Measurements from ENCODE around the gene RAD23B.
A peak's percentile ranks its signal among the peaks of the same experiment; 100 is the strongest.

RAD23B gene

DNA sequence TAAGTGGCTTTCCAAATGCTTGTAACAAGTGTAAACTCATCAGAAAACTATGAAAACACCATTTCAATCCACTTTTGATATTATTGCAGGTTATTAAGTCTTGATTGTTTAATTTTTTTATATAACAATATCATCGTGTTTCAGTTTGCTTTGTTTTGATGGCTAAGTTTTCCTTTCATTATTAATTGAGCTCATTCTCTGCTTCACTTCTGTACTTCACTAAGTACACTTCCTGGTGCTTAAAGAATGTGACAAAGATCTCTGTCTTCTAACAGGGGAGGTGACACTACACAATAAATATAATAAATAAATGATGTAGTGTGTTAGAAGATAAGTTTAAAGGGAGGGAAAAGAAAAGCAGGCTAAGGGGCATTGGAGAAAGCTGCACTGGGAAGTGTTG is 13.0 kb upstream of the RAD23B start:
- no peak for ATAC-seq

DNA sequence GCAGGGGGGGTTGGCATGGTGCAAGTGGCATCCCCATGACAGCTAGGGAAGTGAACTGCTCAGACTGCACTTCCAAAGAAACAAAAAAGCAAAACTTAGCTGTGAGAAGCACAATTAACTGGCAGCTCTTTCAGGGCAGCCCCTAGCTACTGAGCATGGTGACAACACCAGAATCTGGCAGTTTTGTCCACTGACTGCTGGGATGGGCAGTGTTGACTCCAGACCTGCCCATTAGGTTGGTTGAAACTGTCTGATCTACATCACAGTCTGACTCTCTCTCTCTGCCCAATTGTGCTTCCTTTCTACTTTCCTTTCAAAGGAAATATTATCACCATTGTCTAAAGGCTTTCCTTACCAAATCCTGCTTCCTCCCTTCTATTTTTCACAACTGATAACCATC is 12.5 kb upstream of the RAD23B start:
- ATAC-seq = no peak
- no peak for TF ChIP-seq TCF4 (CRISPR knock-in tag; IDR thresholded peaks at IDR 0.05; ENCODE audit: borderline replicate concordance)
- no peak for TF ChIP-seq RARB (CRISPR knock-in tag; IDR thresholded peaks at IDR 0.05)

More for the DNA sequence above, 13.0 kb upstream of the RAD23B start:
- TF ChIP-seq SNAI2 (CRISPR knock-in tag; IDR thresholded peaks at IDR 0.05) = no peak
- TF ChIP-seq ZNF70 (CRISPR knock-in tag; IDR thresholded peaks at IDR 0.05) = no peak
- TF ChIP-seq, protein P1, sequence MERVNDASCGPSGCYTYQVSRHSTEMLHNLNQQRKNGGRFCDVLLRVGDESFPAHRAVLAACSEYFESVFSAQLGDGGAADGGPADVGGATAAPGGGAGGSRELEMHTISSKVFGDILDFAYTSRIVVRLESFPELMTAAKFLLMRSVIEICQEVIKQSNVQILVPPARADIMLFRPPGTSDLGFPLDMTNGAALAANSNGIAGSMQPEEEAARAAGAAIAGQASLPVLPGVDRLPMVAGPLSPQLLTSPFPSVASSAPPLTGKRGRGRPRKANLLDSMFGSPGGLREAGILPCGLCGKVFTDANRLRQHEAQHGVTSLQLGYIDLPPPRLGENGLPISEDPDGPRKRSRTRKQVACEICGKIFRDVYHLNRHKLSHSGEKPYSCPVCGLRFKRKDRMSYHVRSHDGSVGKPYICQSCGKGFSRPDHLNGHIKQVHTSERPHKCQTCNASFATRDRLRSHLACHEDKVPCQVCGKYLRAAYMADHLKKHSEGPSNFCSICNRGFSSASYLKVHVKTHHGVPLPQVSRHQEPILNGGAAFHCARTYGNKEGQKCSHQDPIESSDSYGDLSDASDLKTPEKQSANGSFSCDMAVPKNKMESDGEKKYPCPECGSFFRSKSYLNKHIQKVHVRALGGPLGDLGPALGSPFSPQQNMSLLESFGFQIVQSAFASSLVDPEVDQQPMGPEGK (CRISPR knock-in tag; IDR thresholded peaks at IDR 0.05; ENCODE audit: borderline replicate concordance) = no peak
- TF ChIP-seq, protein P2, sequence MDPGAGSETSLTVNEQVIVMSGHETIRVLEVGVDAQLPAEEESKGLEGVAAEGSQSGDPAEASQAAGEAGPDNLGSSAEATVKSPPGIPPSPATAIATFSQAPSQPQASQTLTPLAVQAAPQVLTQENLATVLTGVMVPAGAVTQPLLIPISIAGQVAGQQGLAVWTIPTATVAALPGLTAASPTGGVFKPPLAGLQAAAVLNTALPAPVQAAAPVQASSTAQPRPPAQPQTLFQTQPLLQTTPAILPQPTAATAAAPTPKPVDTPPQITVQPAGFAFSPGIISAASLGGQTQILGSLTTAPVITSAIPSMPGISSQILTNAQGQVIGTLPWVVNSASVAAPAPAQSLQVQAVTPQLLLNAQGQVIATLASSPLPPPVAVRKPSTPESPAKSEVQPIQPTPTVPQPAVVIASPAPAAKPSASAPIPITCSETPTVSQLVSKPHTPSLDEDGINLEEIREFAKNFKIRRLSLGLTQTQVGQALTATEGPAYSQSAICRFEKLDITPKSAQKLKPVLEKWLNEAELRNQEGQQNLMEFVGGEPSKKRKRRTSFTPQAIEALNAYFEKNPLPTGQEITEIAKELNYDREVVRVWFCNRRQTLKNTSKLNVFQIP (CRISPR knock-in tag; IDR thresholded peaks at IDR 0.05; ENCODE audit: borderline replicate concordance, low read depth) = no peak
- TF ChIP-seq, protein P3, sequence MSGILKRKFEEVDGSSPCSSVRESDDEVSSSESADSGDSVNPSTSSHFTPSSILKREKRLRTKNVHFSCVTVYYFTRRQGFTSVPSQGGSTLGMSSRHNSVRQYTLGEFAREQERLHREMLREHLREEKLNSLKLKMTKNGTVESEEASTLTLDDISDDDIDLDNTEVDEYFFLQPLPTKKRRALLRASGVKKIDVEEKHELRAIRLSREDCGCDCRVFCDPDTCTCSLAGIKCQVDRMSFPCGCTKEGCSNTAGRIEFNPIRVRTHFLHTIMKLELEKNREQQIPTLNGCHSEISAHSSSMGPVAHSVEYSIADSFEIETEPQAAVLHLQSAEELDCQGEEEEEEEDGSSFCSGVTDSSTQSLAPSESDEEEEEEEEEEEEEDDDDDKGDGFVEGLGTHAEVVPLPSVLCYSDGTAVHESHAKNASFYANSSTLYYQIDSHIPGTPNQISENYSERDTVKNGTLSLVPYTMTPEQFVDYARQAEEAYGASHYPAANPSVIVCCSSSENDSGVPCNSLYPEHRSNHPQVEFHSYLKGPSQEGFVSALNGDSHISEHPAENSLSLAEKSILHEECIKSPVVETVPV (CRISPR knock-in tag; IDR thresholded peaks at IDR 0.05) = no peak
- TF ChIP-seq CSDC2 (CRISPR knock-in tag; IDR thresholded peaks at IDR 0.05) = no peak
- TF ChIP-seq ISL1 (CRISPR knock-in tag; IDR thresholded peaks at IDR 0.05) = no peak
- TF ChIP-seq, protein P4, sequence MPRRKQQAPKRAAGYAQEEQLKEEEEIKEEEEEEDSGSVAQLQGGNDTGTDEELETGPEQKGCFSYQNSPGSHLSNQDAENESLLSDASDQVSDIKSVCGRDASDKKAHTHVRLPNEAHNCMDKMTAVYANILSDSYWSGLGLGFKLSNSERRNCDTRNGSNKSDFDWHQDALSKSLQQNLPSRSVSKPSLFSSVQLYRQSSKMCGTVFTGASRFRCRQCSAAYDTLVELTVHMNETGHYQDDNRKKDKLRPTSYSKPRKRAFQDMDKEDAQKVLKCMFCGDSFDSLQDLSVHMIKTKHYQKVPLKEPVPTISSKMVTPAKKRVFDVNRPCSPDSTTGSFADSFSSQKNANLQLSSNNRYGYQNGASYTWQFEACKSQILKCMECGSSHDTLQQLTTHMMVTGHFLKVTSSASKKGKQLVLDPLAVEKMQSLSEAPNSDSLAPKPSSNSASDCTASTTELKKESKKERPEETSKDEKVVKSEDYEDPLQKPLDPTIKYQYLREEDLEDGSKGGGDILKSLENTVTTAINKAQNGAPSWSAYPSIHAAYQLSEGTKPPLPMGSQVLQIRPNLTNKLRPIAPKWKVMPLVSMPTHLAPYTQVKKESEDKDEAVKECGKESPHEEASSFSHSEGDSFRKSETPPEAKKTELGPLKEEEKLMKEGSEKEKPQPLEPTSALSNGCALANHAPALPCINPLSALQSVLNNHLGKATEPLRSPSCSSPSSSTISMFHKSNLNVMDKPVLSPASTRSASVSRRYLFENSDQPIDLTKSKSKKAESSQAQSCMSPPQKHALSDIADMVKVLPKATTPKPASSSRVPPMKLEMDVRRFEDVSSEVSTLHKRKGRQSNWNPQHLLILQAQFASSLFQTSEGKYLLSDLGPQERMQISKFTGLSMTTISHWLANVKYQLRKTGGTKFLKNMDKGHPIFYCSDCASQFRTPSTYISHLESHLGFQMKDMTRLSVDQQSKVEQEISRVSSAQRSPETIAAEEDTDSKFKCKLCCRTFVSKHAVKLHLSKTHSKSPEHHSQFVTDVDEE (CRISPR knock-in tag; IDR thresholded peaks at IDR 0.05) = no peak
- no peak for TF ChIP-seq ZC3H10 (CRISPR knock-in tag; IDR thresholded peaks at IDR 0.05)
- no peak for TF ChIP-seq BACH2 (CRISPR knock-in tag; IDR thresholded peaks at IDR 0.05; ENCODE audit: borderline replicate concordance)
- TF ChIP-seq OSR1 (CRISPR knock-in tag; IDR thresholded peaks at IDR 0.05) = no peak
- no peak for TF ChIP-seq ZFP30 (CRISPR knock-in tag; IDR thresholded peaks at IDR 0.05)
- TF ChIP-seq, protein P5, sequence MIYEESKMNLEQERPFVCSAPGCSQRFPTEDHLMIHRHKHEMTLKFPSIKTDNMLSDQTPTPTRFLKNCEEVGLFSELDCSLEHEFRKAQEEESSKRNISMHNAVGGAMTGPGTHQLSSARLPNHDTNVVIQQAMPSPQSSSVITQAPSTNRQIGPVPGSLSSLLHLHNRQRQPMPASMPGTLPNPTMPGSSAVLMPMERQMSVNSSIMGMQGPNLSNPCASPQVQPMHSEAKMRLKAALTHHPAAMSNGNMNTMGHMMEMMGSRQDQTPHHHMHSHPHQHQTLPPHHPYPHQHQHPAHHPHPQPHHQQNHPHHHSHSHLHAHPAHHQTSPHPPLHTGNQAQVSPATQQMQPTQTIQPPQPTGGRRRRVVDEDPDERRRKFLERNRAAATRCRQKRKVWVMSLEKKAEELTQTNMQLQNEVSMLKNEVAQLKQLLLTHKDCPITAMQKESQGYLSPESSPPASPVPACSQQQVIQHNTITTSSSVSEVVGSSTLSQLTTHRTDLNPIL (CRISPR knock-in tag; IDR thresholded peaks at IDR 0.05; ENCODE audit: low read depth) = no peak
- TF ChIP-seq PPARA (CRISPR knock-in tag; IDR thresholded peaks at IDR 0.05; ENCODE audit: borderline replicate concordance) = no peak
- no peak for TF ChIP-seq RARB (CRISPR knock-in tag; IDR thresholded peaks at IDR 0.05)
- TF ChIP-seq ESRRG (CRISPR knock-in tag; IDR thresholded peaks at IDR 0.05) = no peak
- TF ChIP-seq ZNF565 (CRISPR knock-in tag; conservative IDR thresholded peaks at IDR 0.05; ENCODE audit: low read depth) = no peak

DNA sequence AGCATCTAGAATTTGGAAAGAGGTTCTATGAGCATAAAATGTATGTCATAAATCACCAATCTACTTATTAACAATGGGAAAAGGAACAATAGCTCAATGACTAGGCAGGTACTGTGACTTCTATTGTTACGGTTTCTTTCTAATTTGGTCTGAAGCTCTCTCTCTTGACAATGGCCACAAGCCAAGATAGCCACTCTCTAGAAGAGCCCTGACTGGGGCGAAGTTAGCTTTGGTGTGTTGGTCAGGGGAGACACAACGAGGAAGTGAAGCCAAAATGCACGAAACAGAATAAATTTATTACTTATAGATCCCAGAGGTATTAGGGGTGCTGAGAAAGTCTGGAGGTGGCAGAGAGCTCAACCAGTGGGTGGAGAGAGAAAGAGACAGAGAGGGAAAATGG is 9.4 kb upstream of the RAD23B start:
- TF ChIP-seq OSR1 (CRISPR knock-in tag; IDR thresholded peaks at IDR 0.05) (no peak), ZFP3 (CRISPR knock-in tag; IDR thresholded peaks at IDR 0.05) (no peak), PPARA (CRISPR knock-in tag; IDR thresholded peaks at IDR 0.05; ENCODE audit: borderline replicate concordance) (no peak), GLIS3 (CRISPR knock-in tag; IDR thresholded peaks at IDR 0.05) (no peak), BACH2 (CRISPR knock-in tag; IDR thresholded peaks at IDR 0.05; ENCODE audit: borderline replicate concordance) (no peak), RARB (CRISPR knock-in tag; IDR thresholded peaks at IDR 0.05) (no peak)
- no peak for ATAC-seq

DNA sequence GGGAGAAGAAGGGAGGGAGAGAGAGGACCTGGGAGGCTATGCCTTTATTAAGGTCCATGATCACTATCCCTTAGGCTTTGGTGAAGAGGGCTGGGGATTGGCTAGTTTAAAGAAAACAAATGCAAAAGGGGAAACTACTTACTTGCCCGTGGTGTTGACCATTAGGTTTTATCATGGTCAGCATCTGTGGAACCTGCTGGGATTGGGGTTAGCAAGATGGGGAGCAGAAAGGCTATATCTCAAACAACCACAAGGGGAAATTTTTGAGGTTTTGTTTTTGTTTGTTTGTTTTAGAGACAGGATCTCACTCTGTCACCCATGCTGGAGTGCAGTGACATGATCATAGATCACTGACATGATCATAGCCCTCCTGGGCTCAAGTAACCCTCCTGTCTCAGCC is 9.0 kb upstream of the RAD23B start:
- ATAC-seq = peak; percentile 3; the same call in 2 of the 3 replicates
- TF ChIP-seq BACH2 (CRISPR knock-in tag; IDR thresholded peaks at IDR 0.05; ENCODE audit: borderline replicate concordance) = no peak
- TF ChIP-seq, protein P3 (CRISPR knock-in tag; IDR thresholded peaks at IDR 0.05) = no peak
- TF ChIP-seq, protein P5 (CRISPR knock-in tag; IDR thresholded peaks at IDR 0.05; ENCODE audit: low read depth) = no peak
- TF ChIP-seq ZC3H10 (CRISPR knock-in tag; IDR thresholded peaks at IDR 0.05) = no peak
- no peak for TF ChIP-seq TCF4 (CRISPR knock-in tag; IDR thresholded peaks at IDR 0.05; ENCODE audit: borderline replicate concordance)
- TF ChIP-seq ZFP30 (CRISPR knock-in tag; IDR thresholded peaks at IDR 0.05) = no peak
- no peak for TF ChIP-seq RARB (CRISPR knock-in tag; IDR thresholded peaks at IDR 0.05)
- TF ChIP-seq, protein P1 (CRISPR knock-in tag; IDR thresholded peaks at IDR 0.05; ENCODE audit: borderline replicate concordance) = no peak
- TF ChIP-seq CSDC2 (CRISPR knock-in tag; IDR thresholded peaks at IDR 0.05) = no peak
- no peak for TF ChIP-seq SNAI2 (CRISPR knock-in tag; IDR thresholded peaks at IDR 0.05)
